HUDEP-2 (cell line): ENCODE measurements around the gene FER.
"Not testable (repeated sequence)": the region's sequence is repeated elsewhere in the genome, so short reads cannot be mapped to it uniquely, and the experiment has no call there.

Source experiments
- DNase-seq, 76 experiments: peaks; one replicate each; lab custom pipeline; 2025; ENCODE audit not compliant: unreplicated experiment in 76 of 76; lab: John Stamatoyannopoulos, UW

FER gene

GRCh38 chr5:108794349-108794748 lies 46.7 kb downstream of the FER start:
- DNase-seq = not testable (repeated sequence)

GRCh38 chr5:108797396-108797795 lies 49.7 kb downstream of the FER start:
- no peak for DNase-seq

- no peak for DNase-seq
These were observed 50.3 kb downstream of the FER start for GRCh38 chr5:108797986-108798385.

- no peak for DNase-seq
These were observed 51.0 kb downstream of the FER start for GRCh38 chr5:108798513-108799265.

- no peak for DNase-seq
These were observed 53.6 kb downstream of the FER start for GRCh38 chr5:108801301-108801700.

GRCh38 chr5:108801776-108802175 lies 54.1 kb downstream of the FER start:
- no peak for DNase-seq

- no peak for DNase-seq
These were observed 63.0 kb downstream of the FER start for GRCh38 chr5:108810717-108811116.

- no peak for DNase-seq
These were observed 66.0 kb downstream of the FER start for GRCh38 chr5:108813673-108814072.

GRCh38 chr5:108814551-108814950 lies 66.9 kb downstream of the FER start:
- DNase-seq = no peak

- DNase-seq = peak in 14 of 76 experiments; percentile 2 to 30 (median 14)
These were observed 71.0 kb downstream of the FER start for GRCh38 chr5:108818613-108819272.

- DNase-seq = no peak
These were observed 73.3 kb downstream of the FER start for GRCh38 chr5:108820983-108821382.

GRCh38 chr5:108822211-108822947 lies 74.7 kb downstream of the FER start:
- DNase-seq = no peak

- DNase-seq = peak in 4 of 76 experiments; percentile 1 to 7 (median 4)
These were observed 79.4 kb downstream of the FER start for GRCh38 chr5:108827131-108827530.

GRCh38 chr5:108830705-108831276 lies 83.1 kb downstream of the FER start:
- peak in 5 of 76 experiments; percentile 5 to 31 (median 22) for DNase-seq

GRCh38 chr5:108836492-108836891 lies 88.8 kb downstream of the FER start:
- no peak for DNase-seq

- not testable (repeated sequence) for DNase-seq
These were observed 94.7 kb downstream of the FER start for GRCh38 chr5:108842260-108842941.

- DNase-seq = not testable (repeated sequence)
These were observed 103.4 kb downstream of the FER start for GRCh38 chr5:108851129-108851528.

GRCh38 chr5:108857905-108858304 lies 110.2 kb downstream of the FER start:
- no peak for DNase-seq

- peak in 5 of 76 experiments; percentile 3 to 15 (median 11) for DNase-seq
These were observed 111.3 kb downstream of the FER start for GRCh38 chr5:108858959-108859358.

- no peak for DNase-seq
These were observed 114.5 kb downstream of the FER start for GRCh38 chr5:108862211-108862610.
